Heart left ventricle (tissue), 13 donors: ENCODE results near the gene R3HDM2.

Source experiments
- POLR2A ChIP-seq, 2 donors: fragments of 450-650 bp; IDR thresholded peaks; one replicate each; pipeline ENCODE4 v1.6.1; 2017; ENCODE audit warnings: antibody characterized with exemption in 2 of 2, mild to moderate bottlenecking in 2 of 2, moderate library complexity in 2 of 2
- TF ChIP-seq, protein P1 (sequence below), 12 donors: fragments of 200-600 bp; sonication (generic) in 4 of 12; IDR thresholded peaks; one replicate each; pipeline versions ENCODE4 v1.5.0 to v1.8.0; 2018 to 2022; ENCODE audit warnings: antibody characterized with exemption in 12 of 12, mild to moderate bottlenecking in 5 of 12
- donor health status: ischemic (EF 13 %, LVEDD 7.1; RV severe dilation, severe dysfunction).
- donor health status: DM: no; HTN: yes; CAD: no.
- donor health status: DM: no; HTN: no; CAD: no.
- donor health status: ischemic (EF 25% LVEDD 6.9; RV normal size, moderate dysfunction).
- donor health status: ischemic (EF 25% LVEDD 5.7; RV mildly dilated, moderate dysfunction).
- donor health status: ischemic (EF 35%, LVEDD 5.7; RV mildly dilated, moderate dysfunction).
- donor health status: nonischemic (EF 11% LVEDD 7.7; RV severe dilation, severe dysfunction).
- donor health status: DM: yes; HTN: yes; CAD: no.
- donor health status: PGD.
- donor health status: ischemic (EF 29% LVEDD 5.4; RV normal size, mild dysfunction).
- donor health status: nonischemic (EF 23%, LVEDD 6.1; RV moderate dilation, normal function).

- TF ChIP-seq, protein P1, sequence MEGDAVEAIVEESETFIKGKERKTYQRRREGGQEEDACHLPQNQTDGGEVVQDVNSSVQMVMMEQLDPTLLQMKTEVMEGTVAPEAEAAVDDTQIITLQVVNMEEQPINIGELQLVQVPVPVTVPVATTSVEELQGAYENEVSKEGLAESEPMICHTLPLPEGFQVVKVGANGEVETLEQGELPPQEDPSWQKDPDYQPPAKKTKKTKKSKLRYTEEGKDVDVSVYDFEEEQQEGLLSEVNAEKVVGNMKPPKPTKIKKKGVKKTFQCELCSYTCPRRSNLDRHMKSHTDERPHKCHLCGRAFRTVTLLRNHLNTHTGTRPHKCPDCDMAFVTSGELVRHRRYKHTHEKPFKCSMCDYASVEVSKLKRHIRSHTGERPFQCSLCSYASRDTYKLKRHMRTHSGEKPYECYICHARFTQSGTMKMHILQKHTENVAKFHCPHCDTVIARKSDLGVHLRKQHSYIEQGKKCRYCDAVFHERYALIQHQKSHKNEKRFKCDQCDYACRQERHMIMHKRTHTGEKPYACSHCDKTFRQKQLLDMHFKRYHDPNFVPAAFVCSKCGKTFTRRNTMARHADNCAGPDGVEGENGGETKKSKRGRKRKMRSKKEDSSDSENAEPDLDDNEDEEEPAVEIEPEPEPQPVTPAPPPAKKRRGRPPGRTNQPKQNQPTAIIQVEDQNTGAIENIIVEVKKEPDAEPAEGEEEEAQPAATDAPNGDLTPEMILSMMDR (IDR thresholded peaks at IDR 0.05), result no peak
- no peak for TF ChIP-seq POLR2A (IDR thresholded peaks at IDR 0.05)
These were observed 174.9 kb downstream of the R3HDM2 start for GRCh38 chr12:57255916-57256315.
